HL-60 (cell line): Measurements from ENCODE around the gene WBP1.

Experiments
- DNase-seq, 2 experiments: peaks; one replicate each; pipeline ENCODE4 v3.0.0-alpha.2; 2010 to 2020; ENCODE audit warnings: low read depth in 1 of 2, low spot score in 1 of 2
- H3K27ac ChIP-seq: fragments of 250-450 bp; sonication (Bioruptor Pico); replicated peaks from 2 replicates; pipeline ENCODE4 v1.5.1; 2020; ENCODE audit warnings: mild to moderate bottlenecking, moderate library complexity
- H3K27me3 ChIP-seq: fragments of 250-450 bp; sonication (Bioruptor Pico); 2 replicates; pipeline ENCODE4 v1.5.1; 2021; ENCODE audit warnings: mild to moderate bottlenecking, moderate library complexity; ENCODE audit not compliant: insufficient read depth, poor library complexity, severe bottlenecking
- H3K4me3 ChIP-seq: replicated peaks from 2 replicates; pipeline ENCODE4 v1.5.1; 2011; ENCODE audit warnings: mild to moderate bottlenecking, control low read depth, low read length; ENCODE audit not compliant: insufficient read depth
- CTCF ChIP-seq: IDR thresholded peaks from one replicate; pipeline ENCODE4 v1.5.1; 2011; ENCODE audit warnings: low read length, control low read depth, inconsistent platforms; ENCODE audit not compliant: insufficient read depth
- GABPA ChIP-seq: IDR thresholded peaks from 2 replicates; pipeline ENCODE4 v1.6.1; 2012; ENCODE audit warnings: low read depth
- POLR2AphosphoS5 ChIP-seq: IDR thresholded peaks from 2 replicates; pipeline ENCODE4 v1.6.1; 2012; ENCODE audit warnings: low read depth
- REST ChIP-seq: IDR thresholded peaks from 2 replicates; pipeline ENCODE4 v1.6.1; 2012; ENCODE audit warnings: low read depth; ENCODE audit not compliant: insufficient replicate concordance
- SPI1 ChIP-seq: IDR thresholded peaks from 2 replicates; pipeline ENCODE4 v1.6.1; 2012; ENCODE audit warnings: low read depth, mild to moderate bottlenecking, borderline replicate concordance

WBP1 gene

GRCh38 chr2:74489906-74490305 lies 31.7 kb downstream of the WBP1 start:
- H3K27ac ChIP-seq: no peak overlapping the region

GRCh38 chr2:74491648-74492544 lies 33.7 kb downstream of the WBP1 start:
- no peaks in the 10 kb centered on the region for H3K27me3 ChIP-seq
- no peak for DNase-seq
- TF ChIP-seq POLR2AphosphoS5: no peak
- no peak overlapping the region for H3K27ac ChIP-seq
- no peak overlapping the region for H3K4me3 ChIP-seq

More at GRCh38 chr2:74489906-74490305, 31.7 kb downstream of the WBP1 start:
- Histone ChIP-seq H3K4me3 (no peak overlapping the region), H3K27me3 (no peaks in the 10 kb centered on the region)
- DNase-seq: no peak
- no peak for TF ChIP-seq SPI1
- TF ChIP-seq REST: no peak

GRCh38 chr2:74493546-74493945 lies 35.3 kb downstream of the WBP1 start:
- TF ChIP-seq SPI1: no peak
- no peak for TF ChIP-seq REST
- no peak for TF ChIP-seq CTCF
- no peak for TF ChIP-seq POLR2AphosphoS5
- no peak for TF ChIP-seq GABPA
- peaks cover 12% of the 10 kb centered on the region for H3K27me3 ChIP-seq
- DNase-seq: no peak
- no peak overlapping the region for H3K4me3 ChIP-seq
- no peak overlapping the region for H3K27ac ChIP-seq

GRCh38 chr2:74495440-74495839 lies 37.2 kb downstream of the WBP1 start:
- H3K27me3 ChIP-seq: peaks cover 30% of the 10 kb centered on the region
- DNase-seq: no peak
- TF ChIP-seq CTCF: no peak
- no peak for TF ChIP-seq REST
- no peak for TF ChIP-seq POLR2AphosphoS5
- no peak for TF ChIP-seq SPI1
- TF ChIP-seq GABPA: no peak

More at GRCh38 chr2:74495440-74495839, 37.2 kb downstream of the WBP1 start:
- Histone ChIP-seq H3K27ac (no peak overlapping the region), H3K4me3 (no peak overlapping the region)
